Activated CD4-positive, alpha-beta T cell treated with anti-CD3 and anti-CD28 coated beads, Interleukin-2, amount 50 U/mL, for 4 hours (primary cell): Measurements from ENCODE around the gene CXCL17.
"Not testable (repeated sequence)": the region's sequence is repeated elsewhere in the genome, so short reads cannot be mapped to it uniquely, and the experiment has no call there.

ENCODE experiments used
- DNase-seq, 2 experiments: peaks; one replicate each; pipeline ENCODE4 v3.0.0-alpha.2; 2020

Gene CXCL17

DNA sequence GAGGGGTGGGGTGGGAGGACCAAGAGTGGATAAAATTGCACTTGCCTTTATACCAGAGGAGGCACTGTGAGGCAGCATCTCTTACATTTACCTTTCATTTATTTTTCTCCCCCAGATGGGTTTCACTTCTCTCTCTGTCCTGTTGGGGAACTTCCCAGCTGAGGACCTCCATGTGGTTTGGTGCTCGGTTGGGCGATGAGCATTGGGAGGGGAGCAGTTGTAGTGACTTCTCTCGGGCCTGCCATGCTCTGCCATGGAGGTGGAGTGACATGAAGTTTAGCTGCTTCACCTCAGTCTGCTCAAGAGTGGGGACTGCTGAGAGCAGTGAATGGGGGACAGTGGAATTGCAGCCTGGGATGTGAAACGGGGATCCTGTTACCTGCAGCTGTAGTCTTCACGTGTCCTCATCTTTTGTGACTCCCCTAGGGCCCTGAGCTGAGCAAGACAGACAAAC is 23.1 kb upstream of the CXCL17 start:
- no peak for DNase-seq

DNA sequence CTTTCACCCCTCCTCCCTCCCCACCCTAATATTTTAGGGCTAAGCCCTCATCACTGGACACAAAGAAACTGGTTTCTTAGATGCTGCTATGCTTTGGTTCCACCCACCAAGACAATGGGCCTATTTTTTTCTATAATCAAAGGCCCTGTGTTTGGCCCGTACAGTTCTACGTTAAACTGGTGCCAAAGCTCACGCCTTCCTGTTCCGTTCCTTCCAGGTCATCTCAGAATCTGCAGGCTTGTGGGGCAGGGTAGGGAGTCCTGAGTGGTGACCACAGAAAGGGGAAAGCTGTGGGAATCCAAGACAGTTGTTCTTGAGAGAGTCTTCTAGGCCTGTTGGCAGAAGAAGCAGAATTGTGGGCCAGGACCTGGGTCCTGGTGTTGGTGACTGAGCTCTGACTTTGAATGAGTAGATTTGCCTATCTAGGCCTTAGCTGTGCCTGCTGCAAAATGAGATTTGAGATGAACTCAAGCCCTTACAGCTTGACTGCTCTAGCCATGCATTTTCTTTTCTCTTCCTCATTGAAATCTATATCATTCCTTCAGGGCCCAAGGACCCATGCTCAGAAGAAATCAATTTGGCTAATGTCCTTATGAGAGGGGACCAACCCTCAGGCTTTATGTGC is 19.1 kb upstream of the CXCL17 start:
- DNase-seq: no peak

DNA sequence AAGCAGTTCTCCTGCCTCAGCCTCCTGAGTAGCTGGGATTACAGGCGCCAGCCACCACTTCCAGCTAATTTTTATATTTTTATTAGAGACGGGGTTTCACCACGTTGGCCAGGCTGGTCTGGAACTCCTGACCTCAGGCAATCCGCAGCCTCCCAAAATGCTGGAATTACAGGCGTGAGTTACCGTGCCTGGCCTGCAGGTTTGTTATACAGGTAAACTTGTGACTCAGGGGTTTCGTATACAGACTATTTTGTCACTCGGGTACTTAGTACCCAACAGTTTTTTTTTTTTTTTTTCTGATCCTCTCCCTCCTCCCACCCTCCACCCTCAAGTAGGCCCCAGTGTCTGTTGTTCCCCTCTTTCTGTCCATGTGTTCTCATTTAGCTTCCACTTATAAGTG is 18.5 kb upstream of the CXCL17 start:
- DNase-seq: not testable (repeated sequence)

DNA sequence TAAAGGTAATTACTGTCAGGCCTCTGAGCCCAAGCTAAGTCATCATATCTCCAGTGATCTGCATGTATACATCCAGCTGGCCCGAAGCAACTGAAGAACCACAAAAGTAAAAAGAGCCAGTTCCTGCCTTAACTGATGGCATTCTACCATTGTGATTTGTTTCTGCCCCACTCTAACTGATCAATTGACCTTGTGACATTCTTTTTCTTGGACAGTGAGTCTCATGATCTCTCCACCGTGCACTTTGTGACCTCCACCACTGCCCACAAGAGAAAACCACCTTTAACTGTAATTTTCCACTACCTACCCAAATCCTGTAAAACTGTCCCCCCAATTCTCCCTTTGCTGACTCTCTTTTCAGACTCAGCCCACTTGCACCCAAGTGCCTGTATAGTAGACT is 17.2 kb upstream of the CXCL17 start:
- DNase-seq: no peak

DNA sequence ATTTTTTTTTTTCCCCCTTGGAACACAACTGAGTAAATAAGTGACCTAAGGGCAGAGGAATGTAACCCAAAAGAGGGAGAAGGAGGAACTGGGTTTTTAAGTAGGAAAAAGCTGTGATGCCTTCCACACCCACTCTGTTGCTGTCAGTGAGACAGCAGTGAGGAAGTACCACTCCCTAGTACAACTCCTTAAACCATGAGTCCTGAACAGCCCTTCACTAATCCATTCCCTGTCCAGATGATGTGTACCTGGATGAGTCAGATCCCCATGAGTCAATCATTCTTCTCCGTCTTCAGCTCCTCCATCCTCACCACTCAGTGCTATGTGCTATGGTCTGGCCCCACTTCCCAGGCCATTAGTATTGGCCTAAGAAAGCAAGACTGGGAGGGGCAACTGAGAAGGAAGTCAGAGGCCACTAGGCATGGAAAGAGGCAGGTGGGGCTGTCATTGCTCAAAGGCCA is 12.9 kb upstream of the CXCL17 start:
- no peak for DNase-seq

DNA sequence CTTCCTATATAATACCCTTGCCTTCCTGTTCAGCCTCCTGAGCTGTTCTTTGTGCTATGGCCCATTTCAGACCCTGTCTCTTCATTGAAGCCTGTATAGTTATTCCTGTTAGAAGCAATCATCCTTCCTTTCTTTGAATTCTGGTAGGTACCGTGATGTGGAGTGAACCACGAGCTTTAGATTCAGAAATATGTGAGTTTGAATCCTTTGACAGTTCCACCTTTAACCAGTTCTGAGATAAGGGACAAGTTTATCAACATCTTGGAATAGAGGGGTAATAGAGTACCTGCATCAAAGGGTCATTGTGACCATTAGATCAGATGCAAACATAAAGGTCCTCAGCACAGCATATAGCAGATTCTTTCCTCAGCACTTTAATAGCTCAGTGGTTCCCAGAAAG is 12.3 kb upstream of the CXCL17 start:
- no peak for DNase-seq

DNA sequence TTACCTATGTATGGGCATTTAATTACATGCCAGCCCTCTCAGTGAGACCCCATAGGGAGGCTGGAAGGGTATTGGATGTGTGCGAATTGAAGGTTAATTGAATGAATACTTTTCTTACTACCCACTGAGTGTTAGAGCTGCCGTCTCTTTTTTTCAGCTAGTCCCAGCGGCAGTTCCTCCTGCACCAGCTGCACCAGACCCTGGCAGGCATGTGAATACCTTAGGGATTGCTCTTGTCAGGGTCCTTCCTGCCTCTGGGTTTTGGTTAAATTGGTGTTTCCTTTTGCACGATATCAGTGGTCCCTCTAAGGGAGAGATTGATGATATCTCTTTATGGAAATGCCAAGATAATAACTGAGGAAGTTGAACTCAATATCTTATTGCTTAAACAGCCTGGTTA is 9.8 kb upstream of the CXCL17 start:
- no peak for DNase-seq

DNA sequence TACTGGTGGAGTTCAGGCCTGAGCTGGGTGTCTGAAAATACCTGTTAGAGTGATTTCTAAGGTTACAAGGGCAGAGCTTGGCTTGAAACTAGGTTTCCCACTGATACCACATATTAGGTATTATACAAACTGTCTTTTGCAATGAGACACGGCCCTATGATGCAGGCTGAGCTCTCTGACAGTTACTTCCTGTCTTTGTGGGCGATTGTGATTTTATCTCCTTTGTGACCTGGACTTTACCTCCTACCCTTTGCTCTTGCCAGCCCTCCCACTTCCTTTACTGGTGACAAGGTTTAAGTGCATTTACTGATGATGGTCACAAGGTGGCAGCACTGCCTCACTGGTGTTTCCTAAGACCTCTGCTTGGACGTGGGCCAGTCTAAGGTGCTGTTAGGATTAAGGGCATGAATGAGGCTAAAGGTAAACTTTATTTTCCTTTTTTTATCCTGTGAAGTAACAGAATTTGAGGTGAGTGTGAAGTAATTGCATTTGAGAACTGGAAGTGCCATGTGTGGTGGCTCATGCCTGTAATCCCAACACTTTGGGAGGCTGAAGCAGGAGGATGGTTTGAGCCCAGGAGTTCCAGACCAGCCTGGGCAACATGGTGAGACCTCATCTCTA is 7.7 kb upstream of the CXCL17 start:
- peak; percentile 66 to 68 for DNase-seq

DNA sequence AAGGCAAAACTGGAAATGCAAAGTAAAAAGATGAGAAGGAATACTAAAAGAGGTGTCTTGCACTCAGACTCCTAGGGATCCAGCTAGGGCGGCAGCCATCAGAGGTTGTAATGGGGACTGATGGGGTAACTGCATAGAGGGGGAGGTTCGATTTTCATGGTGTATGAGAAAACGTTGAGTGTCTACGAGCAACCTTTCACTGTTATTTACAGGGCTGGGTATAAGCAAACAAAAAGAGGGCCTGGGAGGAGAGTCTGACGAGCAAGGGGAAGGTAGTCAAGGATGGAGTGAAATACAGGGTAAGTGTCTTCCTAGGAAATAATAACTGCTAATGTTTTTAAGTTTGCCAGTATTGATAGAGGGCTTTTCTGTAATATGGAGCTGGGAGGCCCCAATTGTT is 5.6 kb upstream of the CXCL17 start:
- DNase-seq: not testable (repeated sequence)

DNA sequence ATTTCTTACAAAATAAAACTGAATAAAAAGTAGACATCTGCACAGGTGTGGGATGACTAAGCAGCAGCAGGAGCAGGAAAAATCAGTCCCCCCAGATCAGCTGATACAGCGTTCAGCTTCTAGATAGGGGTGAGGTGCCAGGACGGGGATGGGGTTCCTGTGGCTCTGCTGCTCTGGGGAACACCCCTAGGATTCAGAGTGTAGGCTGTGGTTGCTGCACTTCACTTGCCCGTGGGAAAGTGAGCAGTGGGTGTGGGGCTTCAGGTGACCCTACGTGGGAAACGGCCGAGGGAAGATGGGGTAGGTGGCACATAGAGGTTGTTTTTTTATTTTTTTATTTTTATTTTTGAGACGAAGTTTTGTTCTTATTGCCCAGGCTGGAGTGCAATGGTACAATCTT is 3.2 kb upstream of the CXCL17 start:
- DNase-seq: no peak

DNA sequence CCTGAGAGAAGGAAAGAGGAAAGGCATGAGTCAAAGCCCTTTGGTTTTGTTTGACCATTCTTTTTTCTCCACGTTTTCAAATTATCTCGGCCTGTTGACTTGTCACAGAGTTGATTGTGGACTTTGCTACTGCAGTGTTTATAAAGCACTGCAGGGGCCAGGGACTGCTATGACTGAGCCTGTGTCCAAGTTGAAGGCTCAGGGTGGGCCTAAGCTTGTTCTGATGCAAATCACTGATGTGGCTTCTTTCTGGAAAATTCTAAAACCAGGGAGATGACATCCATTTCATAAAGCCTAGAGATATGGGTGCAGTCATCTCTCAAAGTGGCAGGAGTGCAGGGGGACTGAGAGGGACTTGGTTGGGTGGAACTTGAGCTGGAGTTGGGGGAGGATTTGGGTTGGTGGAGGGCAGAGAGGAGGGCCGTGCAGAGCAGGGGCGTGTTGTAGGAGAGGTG is 1.2 kb upstream of the CXCL17 start:
- DNase-seq: no peak

DNA sequence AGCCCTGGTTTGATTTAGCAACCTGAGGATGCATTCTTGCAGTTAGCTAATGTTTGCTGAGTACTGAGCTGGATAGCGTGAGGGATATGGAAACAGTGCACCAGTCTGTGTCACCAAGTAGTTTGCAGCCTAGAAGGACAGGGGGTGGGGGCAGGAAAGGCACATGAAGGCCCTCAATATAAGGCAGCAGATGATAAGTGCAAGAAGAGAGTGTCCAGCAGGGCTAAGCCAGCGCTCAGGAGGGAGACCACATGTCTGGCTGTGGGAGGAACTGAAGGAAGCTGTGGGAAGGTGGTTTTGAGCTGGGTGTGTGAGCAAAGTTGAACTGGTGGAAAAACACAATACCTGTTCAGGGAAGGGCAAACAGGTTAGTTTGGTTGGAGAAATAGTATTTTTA is 1.7 kb downstream of the CXCL17 start:
- no peak for DNase-seq

DNA sequence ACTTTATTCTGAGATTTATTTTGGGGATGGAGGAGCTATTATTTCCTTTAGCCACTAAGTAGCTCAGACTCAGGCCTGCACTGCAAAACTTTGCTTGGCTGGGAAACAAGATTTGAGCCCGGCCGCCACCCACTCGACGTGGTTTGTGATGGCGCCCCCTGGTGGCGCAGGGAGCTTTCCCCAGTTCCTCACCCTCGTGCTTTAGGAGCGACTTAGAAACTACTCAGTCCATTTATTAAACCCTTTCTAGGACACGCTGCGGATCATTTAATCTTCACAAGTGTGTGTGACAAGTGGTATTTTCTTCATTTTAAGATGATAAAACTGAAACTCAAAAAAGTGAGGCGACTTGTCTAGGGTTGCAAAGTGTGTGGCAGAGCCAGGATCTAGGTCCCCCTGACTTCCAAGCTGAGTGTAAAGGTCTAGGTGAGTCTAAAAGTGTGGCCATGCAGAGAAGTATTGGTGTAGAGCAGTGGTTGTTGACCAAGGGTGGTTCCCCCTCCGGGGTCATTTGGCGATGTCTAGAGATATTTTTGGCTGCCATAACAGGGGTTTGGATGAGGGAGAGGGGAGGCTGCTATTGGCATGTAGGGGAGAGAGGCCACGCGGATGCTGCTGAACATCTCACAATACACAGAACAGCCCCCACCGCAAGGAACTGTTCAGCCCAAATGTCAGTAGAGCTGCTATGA is 2.2 kb downstream of the CXCL17 start:
- DNase-seq: peak; percentile 77 to 80

DNA sequence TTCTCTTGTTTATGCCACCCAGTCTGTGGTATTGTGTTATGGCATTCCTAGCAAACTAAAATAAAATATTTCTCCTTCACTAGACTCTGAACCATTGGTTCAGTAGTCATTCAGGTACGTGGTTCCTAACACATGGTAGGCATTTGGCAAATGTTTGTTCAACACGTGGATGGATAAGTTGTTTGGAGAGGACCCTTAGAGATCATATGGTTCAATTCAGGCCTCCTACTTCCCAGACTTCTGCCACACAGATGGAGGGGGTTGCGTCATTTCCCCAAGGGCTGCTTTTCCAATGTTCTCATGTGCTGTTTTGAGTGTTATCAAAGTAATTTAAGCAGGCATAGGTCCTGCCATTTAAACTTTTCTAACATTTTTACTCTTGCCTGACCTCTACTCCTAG is 6.7 kb downstream of the CXCL17 start:
- no peak for DNase-seq

DNA sequence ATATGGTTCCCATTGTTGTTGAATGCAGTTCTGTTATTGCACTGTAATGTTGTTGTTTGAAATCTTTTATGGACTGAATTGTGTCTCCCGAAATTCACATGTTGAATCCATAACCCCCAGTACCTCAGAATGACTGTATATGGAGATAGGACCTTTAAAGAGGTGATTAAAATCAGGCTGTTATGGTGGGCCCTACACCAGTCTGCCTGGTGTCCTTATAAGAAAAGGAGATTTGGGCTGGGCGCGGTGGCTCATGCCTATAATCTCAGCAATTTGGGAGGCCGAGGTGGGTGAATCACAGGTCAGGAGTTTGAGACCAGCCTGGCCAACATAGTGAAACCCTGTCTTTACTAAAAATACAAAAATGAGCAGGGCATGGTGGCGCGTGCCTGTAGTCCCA is 7.4 kb downstream of the CXCL17 start:
- DNase-seq: no peak

DNA sequence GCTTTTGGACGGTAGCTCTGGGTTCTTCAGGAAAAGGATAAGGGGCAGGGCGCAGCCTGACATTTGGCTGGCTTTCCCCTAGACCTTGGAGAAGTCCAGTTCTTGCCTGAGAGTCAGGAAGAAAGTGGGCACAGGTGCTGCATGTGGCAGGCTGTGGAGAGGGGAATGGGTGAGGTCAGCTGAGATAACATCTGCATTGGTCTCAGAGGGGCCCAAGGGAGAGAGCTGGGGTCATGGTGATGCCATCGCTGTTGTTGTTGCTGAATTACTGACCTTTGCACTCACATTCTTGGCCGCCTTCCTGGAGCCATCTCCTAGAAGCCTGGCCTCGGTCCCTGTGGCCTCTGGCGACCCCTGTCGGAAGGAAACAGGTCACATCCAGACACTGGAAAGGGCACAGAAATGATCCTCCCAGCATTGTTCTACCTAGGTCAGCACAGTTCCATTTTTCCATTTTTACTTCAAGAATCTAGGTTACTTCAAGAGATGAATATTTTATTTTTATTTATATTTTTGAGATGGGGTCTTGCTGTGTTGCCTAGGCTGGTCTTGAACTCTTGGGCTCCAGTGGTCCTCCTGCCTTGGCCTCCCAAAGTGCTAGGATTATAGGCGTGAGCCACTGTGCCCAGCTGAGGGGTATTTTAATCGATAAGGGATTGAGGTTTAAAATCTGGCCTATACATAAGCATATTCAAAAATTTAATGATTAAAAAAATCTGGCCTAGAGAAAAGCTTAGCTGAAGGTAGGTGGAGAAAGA is 9.1 kb downstream of the CXCL17 start:
- DNase-seq: peak; percentile 62 to 64

DNA sequence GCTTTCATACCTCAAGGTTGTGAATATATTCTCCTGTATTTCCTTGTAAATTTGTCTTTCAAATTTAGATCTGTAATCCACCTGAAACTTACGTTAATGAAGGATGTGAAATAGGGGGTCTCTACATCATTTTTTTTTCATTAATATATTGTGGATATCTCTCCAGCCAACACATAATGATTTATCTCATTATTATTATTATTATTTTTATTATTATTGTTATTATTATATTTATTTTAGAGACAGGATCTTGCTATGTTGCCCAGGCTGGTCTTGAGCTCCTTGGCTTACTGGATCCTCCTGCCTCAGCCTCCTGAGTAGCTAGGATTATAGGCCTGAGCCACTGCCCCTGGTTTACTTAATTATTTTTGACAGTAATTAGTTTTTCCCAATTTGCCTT is 11.3 kb downstream of the CXCL17 start:
- DNase-seq: no peak

DNA sequence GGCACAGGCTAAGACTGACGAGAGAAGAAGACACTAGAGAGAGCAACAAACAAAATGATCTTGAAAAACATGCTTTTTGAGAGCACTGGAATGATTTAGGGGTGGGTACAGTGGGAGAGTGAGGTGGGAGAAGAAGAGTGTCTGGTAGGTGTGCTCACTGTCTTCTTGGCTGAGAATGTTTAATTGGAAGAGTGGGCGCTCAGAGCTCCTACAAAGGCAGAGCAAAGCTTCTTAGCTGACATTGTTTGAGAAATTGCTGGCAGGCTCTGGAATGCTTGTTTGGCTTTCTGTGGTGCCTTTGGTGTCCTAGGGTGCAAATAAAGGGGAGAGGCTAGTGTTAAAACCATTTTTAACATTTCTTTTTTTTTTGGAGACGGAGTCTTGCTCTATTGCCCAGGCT is 14.1 kb downstream of the CXCL17 start:
- no peak for DNase-seq

DNA sequence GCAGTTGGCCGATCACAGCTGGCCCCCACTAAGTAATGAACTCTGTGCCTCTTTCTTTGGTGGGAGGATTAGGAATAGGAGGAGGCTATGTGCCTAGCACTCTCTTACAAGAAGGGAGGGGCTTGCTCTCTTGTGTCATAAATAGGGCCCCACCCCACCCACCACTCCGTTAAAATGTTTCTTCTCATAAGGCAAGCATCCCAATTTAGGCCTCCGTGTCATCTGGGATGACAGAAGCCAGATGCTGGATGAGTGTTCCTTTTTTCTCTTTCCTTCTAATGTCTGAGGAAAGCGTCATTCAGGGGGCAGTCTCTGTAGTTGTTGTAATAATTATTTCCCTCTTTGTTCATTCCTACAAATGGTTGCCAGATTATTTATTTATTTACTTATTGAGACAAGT is 15.4 kb downstream of the CXCL17 start, which contains the start of gene LIPE:
Gene LIPE, minus strand, starts transcription at position 76 of the 400 bp plus-strand sequence. CDS start 239 bp downstream, outside the sequence.
- DNase-seq: no peak

DNA sequence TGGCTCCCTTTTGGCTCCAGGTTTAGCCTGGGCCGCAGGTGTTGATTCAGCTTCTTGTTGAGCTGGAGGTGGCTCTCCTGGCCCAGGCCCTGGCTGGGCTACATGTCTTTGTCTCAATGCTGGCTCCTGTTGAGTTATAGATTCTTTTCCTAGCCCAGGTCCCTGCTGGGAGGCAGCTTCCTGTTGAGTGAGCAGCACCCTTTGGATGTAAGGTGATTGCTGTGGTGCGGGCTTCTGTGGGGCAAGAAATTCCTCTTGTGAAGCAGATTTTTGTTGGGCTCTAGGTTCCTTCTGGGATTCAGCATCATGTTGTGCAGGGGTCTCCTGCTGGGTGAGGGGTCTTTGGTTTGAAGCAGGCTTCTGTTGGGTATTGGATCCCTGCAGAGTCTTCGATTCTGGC is 16.1 kb downstream of the CXCL17 start:
- DNase-seq: no peak

DNA sequence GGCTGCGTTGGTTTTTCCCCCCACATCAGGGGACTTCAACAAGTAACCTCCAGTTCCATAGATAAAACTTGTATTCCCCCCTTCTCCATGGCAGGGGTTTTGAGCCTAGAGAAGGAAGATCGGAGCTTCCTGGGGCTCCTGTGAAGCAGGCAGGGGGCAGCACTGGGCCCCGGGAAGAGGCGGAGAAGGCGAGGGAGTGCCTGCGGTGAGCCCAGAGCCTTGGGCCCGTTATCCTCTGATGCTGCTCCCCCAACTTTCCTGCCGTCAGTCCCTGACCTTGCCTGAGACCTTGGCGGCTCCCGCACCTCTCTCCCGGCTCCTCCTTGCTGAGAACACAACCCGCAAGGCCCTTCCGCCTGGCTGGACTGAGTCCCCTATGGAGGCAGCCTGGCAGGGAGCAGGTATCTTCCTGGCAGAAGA is 18.0 kb downstream of the CXCL17 start:
- no peak for DNase-seq

DNA sequence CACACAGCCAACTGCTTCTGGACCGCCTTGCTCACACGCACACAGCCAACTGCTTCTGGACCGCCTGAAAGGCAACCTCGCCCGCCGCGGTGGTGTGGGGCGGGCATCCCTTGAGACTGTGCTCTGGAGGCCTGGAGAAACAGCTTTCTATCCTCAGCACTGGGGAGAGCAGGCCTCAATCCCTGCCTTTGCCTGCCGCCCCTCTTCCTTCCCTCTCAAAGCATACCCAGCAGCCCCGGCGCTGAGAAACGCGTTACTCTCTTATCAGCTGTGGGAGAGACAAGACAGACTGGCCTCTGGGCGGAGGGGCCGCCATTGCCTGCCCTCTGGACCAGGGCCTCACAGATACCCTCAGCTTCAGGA is 18.4 kb downstream of the CXCL17 start:
- no peak for DNase-seq
